ENCODE results near the gene TIGIT. TPM values are rescaled to one million over a fixed set of nuclear protein-coding genes. Genes with fewer than 3 reads are reported as not detected.

The TIGIT gene
- total and polyA plus RNA-seq, 10 of the 15 experiments (the other 5 are each of a cell fraction or from before 2014, with no cell fraction given), result 0.08 to 4.7 (median 0.94) TPM

DNA sequence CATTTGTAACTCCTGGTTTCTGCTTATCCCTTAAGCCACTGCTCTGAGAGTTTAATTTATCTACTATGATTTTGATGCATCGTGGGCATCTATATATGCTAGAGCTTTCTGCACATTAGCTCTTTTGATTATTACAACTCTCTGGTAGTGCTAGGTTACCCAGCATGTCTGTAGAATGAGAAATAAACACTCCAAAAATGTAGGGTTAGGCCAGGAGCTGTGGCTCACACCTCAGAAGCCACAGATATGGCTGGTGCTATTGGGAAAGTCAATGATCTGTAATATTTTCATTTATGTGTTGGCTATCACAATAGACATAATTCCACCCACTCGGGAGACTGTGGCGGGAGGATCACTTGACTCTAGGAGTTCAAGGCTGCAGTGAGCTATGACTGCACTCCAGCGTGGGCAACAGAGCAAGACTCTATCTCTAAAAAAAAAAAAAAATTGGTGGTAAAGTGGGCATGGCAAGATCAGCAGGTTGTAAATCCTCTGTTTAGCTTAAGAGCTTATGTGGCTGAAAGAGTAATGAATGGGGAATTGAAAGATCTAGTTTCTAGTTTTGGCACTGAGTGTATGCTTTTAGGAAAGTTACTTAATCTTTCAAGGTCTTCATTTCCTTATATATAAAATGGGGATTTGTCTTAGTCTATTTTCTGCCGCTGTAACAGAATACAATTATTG, 6.3 kb downstream of the TIGIT start (continued):
- no peak for TF ChIP-seq CREB1 (IDR thresholded peaks at IDR 0.05; ENCODE audit: low read depth)

DNA sequence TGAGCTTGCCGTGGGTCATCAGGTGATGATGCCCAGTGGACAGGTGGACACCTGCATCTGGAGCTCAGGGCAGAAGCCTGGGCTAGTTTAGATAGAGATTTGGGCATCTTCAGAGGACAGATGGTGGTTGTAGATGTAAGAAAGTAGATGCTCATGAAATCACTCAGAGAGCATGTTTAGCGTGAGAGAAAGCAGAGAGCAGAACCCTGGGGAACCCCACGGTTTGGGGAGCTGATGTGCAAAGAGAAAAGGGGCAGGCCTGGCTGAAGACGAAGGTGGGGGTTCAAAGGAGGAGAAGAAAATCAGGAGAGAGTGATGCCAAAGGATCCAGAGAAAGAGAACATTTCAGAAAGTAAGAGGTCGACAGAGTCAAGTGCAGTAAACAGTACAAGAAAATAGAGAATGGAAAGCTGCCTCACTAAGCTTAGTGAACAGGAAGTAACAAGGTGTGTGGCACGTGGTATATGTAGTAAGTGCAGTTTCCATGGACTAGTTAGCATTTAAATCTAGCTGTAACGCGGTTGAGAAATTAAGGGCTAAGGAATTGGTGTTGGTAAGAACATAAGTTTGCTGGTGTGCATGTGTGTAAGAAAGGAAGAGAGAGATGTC, 13.5 kb downstream of the TIGIT start:
- CTCF ChIA-PET, result interaction anchor here (1.2 to 7.4 kb wide), 10 partner anchors 9 to 152 kb away, joined by 3 to 78 read pairs (median 6); partner anchors contain the start of gene TIGIT
- SMC1A ChIA-PET (ENCODE audit: uncharacterized antibody, unreplicated experiment), result interaction anchor here (0.6 to 5.2 kb wide), 14 partner anchors 8 to 111 kb away, joined by 3 to 73 read pairs (median 4); partner anchors contain the start of gene TIGIT
- FAIRE-seq (peak; percentile 86), DNase-seq (ENCODE audit: low read depth, low spot score) (no peak), ATAC-seq (peak; percentile 60)
- peaks cover 32% of the 10 kb centered on the region for H3K4me1 ChIP-seq (ENCODE audit: control insufficient read depth, insufficient read depth, low read length)
- intact Hi-C loops (cut with micrococcal nuclease; ENCODE audit: unreplicated experiment) (no loop called here), in situ Hi-C loops (cut with MboI) (no loop called here)
- no peaks in the 10 kb centered on the region for H3K36me3 ChIP-seq (ENCODE audit: control insufficient read depth in 2 of 2, insufficient read depth in 2 of 2, low read length in 1 of 2)
- H4K20me1 ChIP-seq (ENCODE audit: control insufficient read depth, insufficient read depth), result no peaks in the 10 kb centered on the region
- WGBS (ENCODE audit: insufficient coverage, insufficient replicate concordance, low lambda C conversion rate, missing lambda C conversion rate), result under 1% methylated on average over 8 of the region's 8 CpGs
- H3K4me3 ChIP-seq, result peak overlapping the region; percentile 32; the same call in 1 of the 2 replicates
- H3K27ac ChIP-seq (ENCODE audit: control insufficient read depth, insufficient read depth), result peak overlapping the region; percentile 57
- H3K9ac ChIP-seq (ENCODE audit: control insufficient read depth, insufficient read depth, low read length), result no peak overlapping the region
- POLR2A ChIA-PET, result interaction anchor here (0.5 to 3.1 kb wide), 11 partner anchors 9 to 793 kb away, joined by 3 to 26 read pairs (median 5); partner anchors contain the start of gene SPICE1
- H3K9me3 ChIP-seq (replicated peaks; ENCODE audit: control insufficient read depth, insufficient read depth, low read length), result no peaks in the 10 kb centered on the region
- no peaks in the 10 kb centered on the region for H3K79me2 ChIP-seq (ENCODE audit: control insufficient read depth, insufficient read depth, low read length)
- no peaks in the 10 kb centered on the region for H3K27me3 ChIP-seq (replicated peaks in 1 of 2; ENCODE audit: control insufficient read depth in 2 of 2, insufficient read depth in 2 of 2, low read length in 1 of 2)
- RAD21 ChIA-PET (ENCODE audit: unreplicated experiment), result interaction anchor here (0.6 to 3.1 kb wide), 8 partner anchors 9 to 93 kb away, joined by 3 to 35 read pairs (median 8); no protein-coding TSS in a partner anchor
- peak overlapping the region; percentile 74 for H2AFZ ChIP-seq (ENCODE audit: control insufficient read depth, low read depth, low read length)
- peak overlapping the region; percentile 1 for H3K4me2 ChIP-seq (ENCODE audit: control insufficient read depth, insufficient read depth)
- BruUV-seq (replicated peaks), result no TSS peak
- TF ChIP-seq MEF2B (IDR thresholded peaks at IDR 0.05; ENCODE audit: partially characterized antibody, poor library complexity, severe bottlenecking), result no peak
- TF ChIP-seq ZNF274 (IDR thresholded peaks at IDR 0.05; ENCODE audit: insufficient read depth, insufficient read length), result no peak
- TF ChIP-seq RELB (IDR thresholded peaks at IDR 0.05; ENCODE audit: low read depth), result no peak
- TF ChIP-seq FOXM1 (IDR thresholded peaks at IDR 0.05; ENCODE audit: low read depth, low read length), result peak; percentile 80
- TF ChIP-seq RFX5 (IDR thresholded peaks at IDR 0.05; ENCODE audit: low read depth, low read length), result no peak
- no peak for TF ChIP-seq RAD21 (IDR thresholded peaks at IDR 0.05; ENCODE audit: insufficient read depth, low read depth, low read length)
- peak; percentile 74 for TF ChIP-seq JUNB (IDR thresholded peaks at IDR 0.05)
- TF ChIP-seq, protein P1, sequence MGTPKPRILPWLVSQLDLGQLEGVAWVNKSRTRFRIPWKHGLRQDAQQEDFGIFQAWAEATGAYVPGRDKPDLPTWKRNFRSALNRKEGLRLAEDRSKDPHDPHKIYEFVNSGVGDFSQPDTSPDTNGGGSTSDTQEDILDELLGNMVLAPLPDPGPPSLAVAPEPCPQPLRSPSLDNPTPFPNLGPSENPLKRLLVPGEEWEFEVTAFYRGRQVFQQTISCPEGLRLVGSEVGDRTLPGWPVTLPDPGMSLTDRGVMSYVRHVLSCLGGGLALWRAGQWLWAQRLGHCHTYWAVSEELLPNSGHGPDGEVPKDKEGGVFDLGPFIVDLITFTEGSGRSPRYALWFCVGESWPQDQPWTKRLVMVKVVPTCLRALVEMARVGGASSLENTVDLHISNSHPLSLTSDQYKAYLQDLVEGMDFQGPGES (IDR thresholded peaks at IDR 0.05), result no peak
- TF ChIP-seq MXI1 (IDR thresholded peaks at IDR 0.05; ENCODE audit: low read depth, low read length), result no peak
- 0 out of 2 replicates have a peak, but pooled peaks have one; percentile 58 for TF ChIP-seq IRF4 (IDR thresholded peaks at IDR 0.05; ENCODE audit: low read depth, low read length)
- TF ChIP-seq RELA (IDR thresholded peaks at IDR 0.05; ENCODE audit: borderline replicate concordance, partially characterized antibody), result peak; percentile 26
- no peak for TF ChIP-seq KDM1A (IDR thresholded peaks at IDR 0.05; ENCODE audit: borderline replicate concordance)
- no peak for TF ChIP-seq SMAD5 (IDR thresholded peaks at IDR 0.05; ENCODE audit: low read depth)
- TF ChIP-seq NR2C2 (IDR thresholded peaks at IDR 0.05; ENCODE audit: borderline replicate concordance, control insufficient read depth, insufficient read length, low read depth), result no peak

All from GM12878 (cell line).